Endothelial cell (in vitro differentiated cells): Measurements from ENCODE around the gene PROX1. TPM values are rescaled to one million over a fixed set of nuclear protein-coding genes. Genes with fewer than 3 reads are reported as not detected.

ENCODE experiments used
- DNase-seq: peaks from one replicate; pipeline ENCODE4 v3.0.0; 2021; ENCODE audit warnings: low spot score
- H3K27ac Mint-ChIP-seq: one replicate; pipeline ENCODE4 v1.8.0; 2021; ENCODE audit warnings: mixed read lengths, inconsistent platforms; ENCODE audit not compliant: unreplicated experiment
- H3K27me3 Mint-ChIP-seq: one replicate; pipeline ENCODE4 v1.8.0; 2021; ENCODE audit warnings: mild to moderate bottlenecking, moderate library complexity, mixed read lengths, inconsistent platforms; ENCODE audit not compliant: unreplicated experiment
- H3K36me3 Mint-ChIP-seq: one replicate; pipeline ENCODE4 v1.8.0; 2021; ENCODE audit warnings: mild to moderate bottlenecking, low read depth, mixed read lengths, inconsistent platforms; ENCODE audit not compliant: unreplicated experiment
- H3K4me1 Mint-ChIP-seq: one replicate; pipeline ENCODE4 v1.8.0; 2021; ENCODE audit warnings: mild to moderate bottlenecking, mixed read lengths, inconsistent platforms; ENCODE audit not compliant: unreplicated experiment
- H3K4me3 Mint-ChIP-seq: one replicate; pipeline ENCODE4 v1.8.0; 2021; ENCODE audit warnings: mild to moderate bottlenecking, mixed read lengths, inconsistent platforms; ENCODE audit not compliant: unreplicated experiment
- H3K9me3 Mint-ChIP-seq: one replicate; pipeline ENCODE4 v1.8.0; 2021; ENCODE audit warnings: mixed read lengths, inconsistent platforms; ENCODE audit not compliant: unreplicated experiment
- total RNA-seq: library from RNA; stranded (reverse); fragmentation: NEBNext Ultra II Directional; extraction: Animal tissue kit (Norgen Biotek cat#: 25700); gene quantifications from one replicate; pipeline ENCODE4 v1.2.1, GENCODE V29; 2021; ENCODE audit not compliant: unreplicated experiment
- TF ChIP-seq, protein P1 (sequence below): fragments of 200-600 bp; sonication (generic); IDR thresholded peaks from one replicate; pipeline ENCODE4 v1.5.0; 2021; ENCODE audit warnings: antibody characterized with exemption; ENCODE audit not compliant: unreplicated experiment

PROX1 gene
- total RNA-seq, 1 donor from 2014 or later: 7.2 TPM

DNA sequence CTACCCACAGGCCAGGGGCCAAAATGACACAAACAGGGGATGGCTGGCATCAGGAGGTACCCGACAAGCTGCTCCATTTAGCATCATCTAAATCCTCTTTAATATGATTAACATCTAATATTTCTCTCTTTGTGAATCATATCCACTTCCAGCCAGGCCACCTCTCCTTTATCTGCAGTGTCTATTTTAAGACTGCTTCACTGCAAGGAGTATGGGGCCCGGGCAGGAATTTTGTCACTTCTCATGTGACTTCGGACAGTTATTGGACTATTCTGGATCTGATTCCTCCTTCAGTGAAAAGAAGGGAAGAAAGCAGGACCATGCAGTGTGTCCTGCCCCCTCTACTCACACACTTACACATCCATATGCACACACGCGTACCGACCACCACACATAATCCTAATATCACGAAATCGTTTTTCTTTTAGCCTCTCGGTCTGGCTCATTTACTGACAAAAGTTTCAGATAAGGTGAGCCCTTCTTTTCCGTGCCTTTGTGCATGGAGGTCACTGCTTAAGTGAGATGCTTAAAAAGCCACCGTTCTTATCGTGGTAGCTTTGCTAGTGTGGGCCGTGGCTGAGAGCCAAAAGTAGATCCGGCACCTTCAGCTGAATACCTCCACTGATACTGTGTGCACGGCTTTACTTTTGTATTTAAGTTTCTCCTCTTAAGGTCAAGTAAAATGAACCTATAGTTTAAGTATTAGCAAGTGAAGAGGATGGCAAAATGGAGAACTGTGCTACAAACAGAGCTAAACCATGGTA lies 26.0 kb downstream of the PROX1 start:
- H3K9me3 Mint-ChIP-seq: no peaks in the 10 kb centered on the region

DNA sequence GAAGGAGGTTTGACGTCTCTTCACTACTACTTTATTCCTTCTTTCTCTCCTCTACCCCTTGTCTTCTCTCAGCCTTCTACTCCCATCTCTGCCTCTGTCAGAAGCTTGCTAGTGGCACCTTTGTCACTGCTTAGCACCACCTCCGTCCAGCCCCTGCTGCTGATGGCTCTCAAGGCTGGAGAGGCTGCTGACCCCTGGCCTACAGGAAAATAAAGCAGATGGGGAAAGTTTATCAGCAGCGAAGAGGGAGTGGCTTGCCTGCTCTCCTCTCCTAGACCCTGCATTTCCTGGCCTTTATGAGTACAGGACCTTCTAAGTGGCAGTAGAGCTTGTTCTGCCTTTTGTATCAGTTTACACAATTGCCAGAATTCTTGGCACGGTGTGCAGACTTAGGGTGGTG lies 27.0 kb downstream of the PROX1 start:
- Mint-ChIP-seq H3K27ac (no peak overlapping the region), H3K4me3 (no peak overlapping the region), H3K9me3 (no peaks in the 10 kb centered on the region)

More for the DNA sequence above, 26.0 kb downstream of the PROX1 start:
- Mint-ChIP-seq H3K4me1 (peaks cover 4% of the 10 kb centered on the region), H3K27me3 (no peaks in the 10 kb centered on the region), H3K36me3 (peaks cover 8% of the 10 kb centered on the region), H3K4me3 (no peak overlapping the region), H3K27ac (no peak overlapping the region)
- TF ChIP-seq, protein P1, sequence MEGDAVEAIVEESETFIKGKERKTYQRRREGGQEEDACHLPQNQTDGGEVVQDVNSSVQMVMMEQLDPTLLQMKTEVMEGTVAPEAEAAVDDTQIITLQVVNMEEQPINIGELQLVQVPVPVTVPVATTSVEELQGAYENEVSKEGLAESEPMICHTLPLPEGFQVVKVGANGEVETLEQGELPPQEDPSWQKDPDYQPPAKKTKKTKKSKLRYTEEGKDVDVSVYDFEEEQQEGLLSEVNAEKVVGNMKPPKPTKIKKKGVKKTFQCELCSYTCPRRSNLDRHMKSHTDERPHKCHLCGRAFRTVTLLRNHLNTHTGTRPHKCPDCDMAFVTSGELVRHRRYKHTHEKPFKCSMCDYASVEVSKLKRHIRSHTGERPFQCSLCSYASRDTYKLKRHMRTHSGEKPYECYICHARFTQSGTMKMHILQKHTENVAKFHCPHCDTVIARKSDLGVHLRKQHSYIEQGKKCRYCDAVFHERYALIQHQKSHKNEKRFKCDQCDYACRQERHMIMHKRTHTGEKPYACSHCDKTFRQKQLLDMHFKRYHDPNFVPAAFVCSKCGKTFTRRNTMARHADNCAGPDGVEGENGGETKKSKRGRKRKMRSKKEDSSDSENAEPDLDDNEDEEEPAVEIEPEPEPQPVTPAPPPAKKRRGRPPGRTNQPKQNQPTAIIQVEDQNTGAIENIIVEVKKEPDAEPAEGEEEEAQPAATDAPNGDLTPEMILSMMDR: no peak
- no peak for DNase-seq

DNA sequence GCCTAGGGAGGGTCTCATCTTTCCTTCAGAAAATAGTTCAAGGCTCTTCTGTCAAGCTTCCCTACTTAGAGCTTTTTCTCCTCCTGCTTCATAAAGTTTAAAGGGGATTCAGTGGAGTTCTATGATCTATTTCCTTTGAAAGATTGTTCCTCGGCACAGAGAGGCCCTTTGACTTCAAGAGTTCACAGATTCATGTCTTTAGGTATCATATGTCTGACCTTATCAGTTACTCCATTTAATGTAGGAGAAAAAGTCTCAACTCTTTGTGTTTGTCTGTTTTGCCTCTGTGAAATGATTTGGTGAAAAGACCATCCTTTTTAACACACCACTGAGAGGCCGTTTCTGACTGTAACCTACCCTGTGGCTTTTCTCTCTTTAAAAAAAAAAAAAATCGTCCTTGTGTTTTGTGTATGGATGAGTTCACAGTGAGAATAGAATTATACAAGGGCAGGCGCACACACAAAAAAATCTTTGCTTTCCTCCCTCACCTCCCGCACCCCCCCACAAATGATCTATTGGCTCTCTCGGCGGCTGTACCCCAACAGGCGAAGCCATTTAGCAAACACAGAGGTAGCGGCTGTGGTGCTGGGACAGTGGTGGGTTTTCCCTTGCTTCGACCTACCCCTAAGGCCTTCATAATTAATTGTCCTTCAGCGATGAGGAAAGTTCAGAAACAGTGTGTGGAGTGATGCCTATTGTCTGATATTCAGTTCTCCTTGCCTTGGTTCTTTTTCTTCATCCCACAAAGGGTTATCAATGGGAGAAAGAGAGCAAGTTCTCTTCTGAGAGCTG lies 29.6 kb downstream of the PROX1 start:
- Mint-ChIP-seq H3K4me1 (peaks cover 4% of the 10 kb centered on the region), H3K36me3 (peaks cover 9% of the 10 kb centered on the region), H3K27me3 (peaks cover 2% of the 10 kb centered on the region), H3K27ac (no peak overlapping the region), H3K9me3 (no peaks in the 10 kb centered on the region), H3K4me3 (no peak overlapping the region)
- TF ChIP-seq, protein P1: no peak
- no peak for DNase-seq

More for the DNA sequence above, 27.0 kb downstream of the PROX1 start:
- DNase-seq: no peak
- Mint-ChIP-seq H3K36me3 (peaks cover 9% of the 10 kb centered on the region), H3K27me3 (peaks cover under 1% of the 10 kb centered on the region), H3K4me1 (peaks cover 4% of the 10 kb centered on the region)
- TF ChIP-seq, protein P1: no peak

DNA sequence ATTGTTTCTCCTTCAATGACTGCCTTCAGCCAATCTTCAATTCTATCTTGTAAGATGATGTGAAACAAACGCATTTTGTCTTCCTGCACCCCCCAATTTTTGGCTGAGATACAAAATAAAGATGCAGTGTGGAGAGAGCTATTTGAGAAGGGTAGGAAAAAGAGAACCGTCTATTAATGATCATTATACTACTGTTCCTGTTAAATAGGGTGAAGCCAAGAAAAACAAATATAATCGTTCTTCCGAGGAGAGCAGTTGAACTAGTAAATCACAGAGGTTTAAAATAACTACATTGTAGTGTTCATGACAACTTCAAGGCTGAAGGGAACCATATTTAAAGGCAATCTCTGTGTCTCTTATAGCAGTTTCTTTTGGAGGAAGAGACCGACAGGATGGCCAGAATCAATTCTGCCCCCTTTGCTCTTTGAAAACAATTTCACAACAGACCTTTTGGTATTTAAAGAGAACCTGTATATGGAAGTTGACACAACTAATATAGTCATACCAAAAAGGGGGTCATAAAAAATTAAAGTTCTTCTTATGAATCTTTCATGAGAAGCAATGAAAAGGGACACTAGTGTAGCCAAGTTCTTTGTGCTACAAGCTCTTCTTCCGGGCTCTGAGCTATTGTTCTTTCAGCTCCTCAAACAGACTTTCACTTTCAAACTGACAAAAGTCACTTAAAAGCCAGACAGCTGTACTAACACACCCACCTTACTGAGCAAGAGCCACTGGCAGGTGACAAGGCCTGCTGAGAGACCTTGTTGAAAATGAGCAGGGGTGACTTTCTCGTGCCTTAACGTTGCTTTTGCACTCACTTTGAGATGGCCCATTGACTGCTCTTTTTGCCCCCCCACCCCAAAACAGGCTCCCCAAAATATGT lies 30.9 kb downstream of the PROX1 start:
- Mint-ChIP-seq H3K36me3 (peaks cover 4% of the 10 kb centered on the region), H3K9me3 (no peaks in the 10 kb centered on the region), H3K27ac (no peak overlapping the region), H3K4me1 (peaks cover 4% of the 10 kb centered on the region), H3K27me3 (peaks cover 2% of the 10 kb centered on the region), H3K4me3 (no peak overlapping the region)
- TF ChIP-seq, protein P1: no peak
- DNase-seq: no peak
